ENCODE data around the gene TUBB.
A peak's percentile ranks its signal among the peaks of the same experiment; 100 is the strongest.

The TUBB gene

GRCh38 chr6:30719791-30720737, at the start of gene TUBB:
Gene TUBB (plus strand): TSS chr6:30720352. CDS start chr6:30720507, 155 bp downstream.
- peak; percentile 98 to 99 for DNase-seq

DNA sequence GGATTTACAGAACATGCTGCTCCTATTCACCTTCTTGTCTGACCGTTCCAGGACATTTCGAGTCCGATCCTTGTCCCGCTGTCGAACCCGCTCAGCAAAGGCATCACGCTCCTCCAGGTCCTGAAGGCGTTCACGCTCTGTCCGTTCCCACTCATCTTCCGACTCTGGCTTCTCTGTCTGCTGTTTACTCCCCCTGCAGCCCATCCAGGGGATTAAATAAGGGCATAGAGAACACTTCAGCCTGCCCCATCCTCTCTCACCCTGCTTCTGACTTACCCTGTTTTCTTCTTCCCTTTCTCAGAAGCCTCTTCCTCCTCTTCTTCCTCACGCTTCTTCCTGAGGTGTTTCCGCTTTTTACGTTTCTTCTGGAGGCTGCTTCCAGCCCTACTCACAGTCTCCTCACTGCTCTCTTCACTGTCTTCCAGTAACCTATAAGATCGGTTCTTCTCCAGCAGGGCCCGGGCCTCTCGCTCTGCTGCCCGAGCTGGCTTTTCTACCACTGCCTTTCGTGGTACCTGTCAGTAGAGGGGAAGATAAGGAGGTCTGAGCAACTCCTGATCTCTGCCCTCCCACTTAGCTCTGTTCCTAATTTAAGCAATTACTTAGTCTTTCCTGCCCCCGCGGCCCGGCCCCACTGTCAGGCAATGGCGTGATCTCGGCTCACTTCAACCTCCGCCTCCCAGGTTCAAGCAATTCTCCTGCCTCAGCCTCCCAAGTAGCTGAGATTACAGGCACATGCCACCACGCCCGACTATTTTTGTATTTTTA, 49.2 kb upstream of the TUBB start:
- DNase-seq: no peak

- peak; percentile 92 to 96 for DNase-seq
These were observed 47.5 kb upstream of the TUBB start, which contains the start of gene DHX16 for GRCh38 chr6:30672445-30673253. Gene DHX16 (minus strand): TSS chr6:30673006. CDS start chr6:30672841, 165 bp downstream.

- no peak for DNase-seq
These were observed 43.4 kb upstream of the TUBB start for GRCh38 chr6:30676660-30677285.

GRCh38 chr6:30678964-30679726, 41.0 kb upstream of the TUBB start:
- peak; percentile 70 to 71 for DNase-seq

DNA sequence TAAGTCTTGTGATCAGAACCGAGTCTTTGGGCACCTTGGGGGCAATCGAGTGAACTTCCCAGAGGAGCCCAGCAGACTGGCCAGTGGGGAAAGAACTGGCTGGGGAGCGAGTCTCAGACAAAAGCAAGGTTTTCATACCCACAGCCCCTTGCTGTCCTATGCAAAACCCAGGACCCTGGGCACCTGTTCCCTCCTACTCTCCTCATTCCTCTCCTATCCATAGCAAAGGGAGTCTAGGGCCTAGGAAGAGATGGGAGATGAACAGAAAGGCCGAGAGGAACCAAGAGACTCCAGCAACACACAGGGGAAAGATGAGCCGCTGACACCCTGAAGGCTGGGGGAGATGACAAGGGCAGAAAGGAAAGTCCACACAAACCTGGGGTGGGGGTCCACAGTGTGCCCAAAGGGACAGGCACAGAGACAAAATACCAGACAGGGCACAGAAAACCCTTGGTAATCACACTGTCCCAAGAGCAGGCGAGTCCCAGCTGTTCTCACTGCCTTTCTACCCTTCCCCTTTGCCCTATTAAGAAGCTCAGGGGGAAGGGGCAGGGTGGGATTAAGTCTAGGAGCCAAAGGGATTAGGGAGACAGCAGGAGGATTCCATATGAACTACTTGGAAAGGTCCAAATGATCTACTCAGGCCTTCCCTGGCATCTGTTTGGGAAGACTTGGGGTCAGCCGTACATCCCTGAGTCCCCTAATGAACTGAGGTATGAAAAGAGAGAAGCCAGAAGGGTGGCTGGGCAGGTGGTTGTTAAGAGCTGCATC, 40.2 kb upstream of the TUBB start:
- DNase-seq: no peak

DNA sequence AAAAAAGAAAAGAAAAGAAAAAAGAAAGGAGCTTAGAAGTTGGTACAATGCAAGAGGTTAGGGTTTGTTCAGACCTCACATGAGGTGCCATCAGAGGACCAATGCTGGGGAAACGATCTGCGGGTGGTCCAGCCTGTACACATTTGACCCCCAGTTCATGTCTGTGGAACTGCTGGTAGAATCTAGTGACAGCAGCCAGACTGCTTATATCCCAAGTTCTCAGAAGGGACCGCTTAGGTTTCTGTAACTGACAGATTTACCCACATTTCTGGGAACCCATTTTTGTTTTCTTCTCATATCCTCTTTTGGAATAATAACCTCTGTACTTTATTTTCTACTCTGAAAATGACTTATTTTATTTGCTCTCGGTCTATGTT, 38.4 kb upstream of the TUBB start:
- DNase-seq: no peak

GRCh38 chr6:30682143-30683117, 37.7 kb upstream of the TUBB start:
- DNase-seq: peak in 1 of 2 experiments; percentile 29

- no peak for DNase-seq
These were observed 36.8 kb upstream of the TUBB start for GRCh38 chr6:30683183-30683979.

DNA sequence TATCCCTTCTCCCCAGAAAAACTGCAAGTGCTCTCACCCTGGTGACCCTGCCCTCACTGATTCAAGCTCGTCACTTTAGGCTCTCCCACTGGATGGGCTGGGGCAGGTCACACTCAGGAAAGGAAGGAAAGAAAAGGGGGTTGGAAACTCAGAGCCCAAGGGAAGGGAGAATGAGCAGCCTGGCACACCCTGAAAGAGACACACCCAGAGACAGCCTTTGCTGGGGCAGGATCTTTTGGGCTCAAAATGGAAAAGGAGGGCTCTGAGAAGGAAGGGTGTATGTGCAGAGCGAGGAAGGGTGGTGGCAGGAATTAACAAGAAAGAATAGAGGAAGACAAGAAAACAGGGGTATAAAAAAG, 36.2 kb upstream of the TUBB start:
- DNase-seq: no peak

DNA sequence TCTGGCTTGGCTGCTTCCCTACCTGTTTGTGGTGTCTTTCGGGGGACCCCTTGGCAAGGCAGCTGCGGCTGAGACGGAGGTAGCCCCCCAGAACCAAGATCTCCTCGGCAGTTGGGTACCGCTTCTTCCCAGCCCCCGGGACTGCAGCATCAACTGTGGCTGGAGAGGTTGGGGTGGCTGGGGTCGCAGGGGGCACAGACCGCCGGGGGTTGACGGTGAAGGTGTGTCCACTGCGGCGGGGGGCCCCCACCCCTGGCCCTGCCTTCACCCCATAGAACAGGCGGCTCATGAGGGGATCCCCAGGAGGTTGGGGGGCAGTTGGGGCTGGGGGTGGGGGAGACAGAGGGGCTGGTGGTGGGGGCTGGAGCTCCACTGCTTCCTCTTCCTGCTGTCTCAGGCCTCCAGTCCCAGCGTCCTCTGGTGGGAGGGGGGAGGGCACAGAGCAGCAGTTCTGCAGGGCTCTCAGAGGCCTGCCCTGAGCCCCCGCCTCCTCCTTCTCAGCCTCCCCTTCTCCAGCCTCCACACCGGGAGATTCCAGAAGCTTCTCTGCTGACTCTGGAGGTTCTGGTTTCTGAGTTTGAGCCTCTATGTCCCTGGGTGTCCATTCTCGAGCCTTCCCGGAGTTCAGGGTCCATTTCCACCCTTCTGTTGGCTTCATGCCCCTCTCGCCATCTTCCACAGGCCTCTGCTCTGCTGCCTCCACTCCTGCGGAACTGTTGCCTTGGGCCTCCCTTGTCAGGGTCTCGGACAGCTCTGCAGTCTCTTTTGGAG, 35.6 kb upstream of the TUBB start:
- no peak for DNase-seq

DNA sequence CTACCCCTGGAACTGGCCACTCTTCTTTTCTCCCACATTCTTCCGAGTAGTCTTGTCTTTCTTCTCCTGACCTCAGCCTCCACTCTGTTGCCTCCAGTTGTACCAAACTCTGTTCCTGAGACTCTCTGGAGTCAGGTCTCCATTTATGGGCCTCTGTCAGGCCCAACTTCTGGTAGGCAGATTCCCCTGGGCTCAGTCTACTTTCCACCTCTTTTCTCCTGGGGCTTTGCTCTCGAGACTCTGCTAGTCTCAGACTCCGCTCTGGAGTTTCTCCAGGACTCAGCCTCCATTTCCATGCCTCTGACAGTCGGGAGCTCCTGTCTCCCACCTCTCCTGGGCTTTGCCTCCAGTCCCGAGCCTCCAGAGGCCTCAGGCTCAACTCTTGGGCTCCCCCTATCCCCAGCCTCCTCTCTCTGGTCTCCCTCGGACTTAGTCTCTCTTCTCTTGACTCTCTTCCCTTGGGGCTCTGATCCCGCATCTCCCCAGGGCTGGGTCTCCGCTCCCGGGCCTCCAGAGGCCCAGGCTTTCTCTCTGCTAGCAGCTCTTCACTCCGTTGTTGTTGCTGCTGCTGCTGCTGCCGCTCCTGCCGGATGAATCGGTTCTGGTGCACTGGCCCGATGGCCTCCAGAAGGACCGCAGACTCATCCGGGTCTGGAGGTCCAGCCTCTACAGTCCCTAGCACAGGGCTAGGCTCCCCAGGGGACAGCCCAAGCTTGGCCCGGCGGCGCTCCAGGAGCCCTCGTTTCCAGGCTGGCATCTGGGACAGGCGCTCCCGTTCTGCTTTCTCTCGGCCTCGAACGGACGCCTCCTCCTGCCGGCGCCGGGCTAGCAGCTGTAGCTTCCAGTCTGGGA, 34.8 kb upstream of the TUBB start:
- no peak for DNase-seq

DNA sequence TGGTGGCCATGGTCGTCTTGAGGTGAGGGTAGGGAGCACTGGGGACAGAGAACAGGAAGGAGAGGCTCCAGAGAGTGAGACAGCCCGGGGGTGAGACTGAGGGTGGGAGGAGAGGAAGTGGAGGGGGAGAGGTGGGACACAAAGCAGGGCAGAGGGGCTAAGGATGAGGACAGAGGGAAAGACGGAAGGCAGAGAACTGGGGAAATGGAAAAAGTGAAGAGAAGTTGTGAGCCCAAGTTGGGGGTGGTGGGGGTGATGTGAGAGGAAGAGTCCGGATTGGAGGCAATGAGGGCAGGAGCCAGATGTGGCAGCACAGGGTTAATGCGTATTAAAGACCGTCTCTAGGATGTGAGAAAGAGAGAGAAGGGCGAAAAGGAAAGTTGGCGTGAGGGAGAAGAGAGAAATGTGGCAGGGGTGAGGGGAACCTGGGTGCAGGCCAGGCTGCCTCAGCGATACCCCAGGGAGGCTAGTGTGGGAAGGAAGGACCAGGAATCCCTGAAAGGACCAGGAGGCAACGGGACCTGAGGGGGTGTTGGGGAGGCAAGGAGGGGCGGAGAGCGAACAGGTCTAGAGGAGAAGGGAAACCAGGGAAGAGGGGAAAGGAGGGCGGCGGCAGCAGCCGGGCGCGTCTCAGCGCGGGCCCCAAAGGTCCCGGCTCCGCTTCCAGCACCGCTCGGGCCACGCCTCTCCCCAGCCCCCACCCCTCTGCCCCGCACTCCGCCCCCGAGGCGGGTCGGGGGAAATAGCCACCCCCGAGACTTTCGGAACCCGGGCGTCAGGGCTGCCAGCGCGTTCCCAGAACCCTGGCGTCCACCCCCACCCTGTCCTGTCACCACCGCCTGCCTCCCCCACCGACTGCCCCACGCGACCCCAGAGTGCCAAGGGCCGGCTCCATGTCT, 33.9 kb upstream of the TUBB start, which contains the start of gene PPP1R18:
PPP1R18 (minus strand) TSS at position 637 of the 899 bp plus-strand sequence; CDS start at position 10, 627 bp downstream.
- peak in 1 of 2 experiments; percentile 24 for DNase-seq

GRCh38 chr6:30686908-30687658, 33.1 kb upstream of the TUBB start:
- DNase-seq: peak; percentile 58 to 69

All from NCI-H2081 (cell line).